HFF-Myc (cell line): ENCODE measurements around the gene TEX51.

Source experiments
- DNase-seq: peaks from one replicate; pipeline ENCODE4 v3.0.0-alpha.2; 2011; ENCODE audit warnings: low read depth; ENCODE audit errors: extremely low read depth
- H3K4me3 ChIP-seq: replicated peaks from 2 replicates; pipeline ENCODE4 v1.5.1; 2011; ENCODE audit warnings: low read depth, mild to moderate bottlenecking, control low read depth, low read length
- CTCF ChIP-seq: IDR thresholded peaks from 2 replicates; pipeline ENCODE4 v1.5.1; 2012; ENCODE audit warnings: mild to moderate bottlenecking, low read depth, low read length, control low read depth; ENCODE audit errors: missing control alignments

Gene TEX51

GRCh38 chr2:126886211-126886915 lies 12.3 kb upstream of the TEX51 start:
- TF ChIP-seq CTCF: peak; percentile 83
- peak; percentile 2 for DNase-seq
- H3K4me3 ChIP-seq: peak overlapping the region; percentile 28; the same call in 1 of the 2 replicates

GRCh38 chr2:126886916-126887280 lies 11.8 kb upstream of the TEX51 start:
- no peak for TF ChIP-seq CTCF
- no peak for DNase-seq
- no peak overlapping the region for H3K4me3 ChIP-seq

- no peak for DNase-seq
- TF ChIP-seq CTCF: no peak
- H3K4me3 ChIP-seq: no peak overlapping the region
These were observed 11.2 kb upstream of the TEX51 start for GRCh38 chr2:126887506-126887905.

GRCh38 chr2:126888046-126888445 lies 10.6 kb upstream of the TEX51 start:
- no peak for TF ChIP-seq CTCF
- no peak overlapping the region for H3K4me3 ChIP-seq
- DNase-seq: no peak

- no peak for DNase-seq
- TF ChIP-seq CTCF: no peak
- no peak overlapping the region for H3K4me3 ChIP-seq
These were observed 9.6 kb upstream of the TEX51 start for GRCh38 chr2:126889071-126889470.

- no peak for TF ChIP-seq CTCF
- no peak for DNase-seq
- H3K4me3 ChIP-seq: no peak overlapping the region
These were observed 9.1 kb upstream of the TEX51 start for GRCh38 chr2:126889496-126890135.
